ENCODE measurements around the gene ADARB1. TPM values are rescaled to one million over a fixed set of nuclear protein-coding genes. Genes with fewer than 3 reads are reported as not detected.

ADARB1 gene
- total RNA-seq, 1 experiment from 2014 or later, result 14.6 TPM

DNA sequence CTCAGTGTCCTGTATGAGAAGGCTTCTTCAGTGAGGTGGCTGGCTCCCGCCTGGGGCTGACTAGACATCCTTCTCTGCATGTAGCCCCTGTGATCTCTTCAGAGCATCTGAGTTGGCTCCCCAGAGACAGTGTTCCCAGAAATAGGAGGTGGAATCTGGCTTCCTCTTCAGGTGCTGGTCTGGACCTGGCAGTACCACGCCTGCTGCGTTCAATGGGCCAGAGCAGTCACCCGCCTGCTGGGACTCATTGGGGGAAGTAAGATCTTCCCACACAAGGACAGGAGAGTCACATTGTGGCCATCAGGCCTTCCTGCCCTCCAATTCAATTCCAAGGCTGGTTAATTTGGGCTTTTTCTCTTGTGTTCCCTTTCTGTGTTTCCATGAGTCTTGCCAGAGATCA is 51.0 kb downstream of the ADARB1 start:
- TF ChIP-seq JUN (CRISPR knock-in tag; IDR thresholded peaks at IDR 0.05), result no peak
- Mint-ChIP-seq H3K4me3 (no peak overlapping the region), H3K4me1 (no peaks in the 10 kb centered on the region), H3K27ac (no peak overlapping the region), H3K9me3 (no peaks in the 10 kb centered on the region), H3K27me3 (ENCODE audit: low read depth) (no peaks in the 10 kb centered on the region), H3K36me3 (no peaks in the 10 kb centered on the region)
- no peak for ATAC-seq
- ChIA-PET POLR2A (no interaction called here), CTCF (interaction anchor here (0.7 to 1.6 kb wide), 7 partner anchors 12 to 175 kb away, joined by 3 to 13 read pairs (median 5); no protein-coding TSS in a partner anchor)
- DNase-seq (ENCODE audit: low spot score), result no peak

DNA sequence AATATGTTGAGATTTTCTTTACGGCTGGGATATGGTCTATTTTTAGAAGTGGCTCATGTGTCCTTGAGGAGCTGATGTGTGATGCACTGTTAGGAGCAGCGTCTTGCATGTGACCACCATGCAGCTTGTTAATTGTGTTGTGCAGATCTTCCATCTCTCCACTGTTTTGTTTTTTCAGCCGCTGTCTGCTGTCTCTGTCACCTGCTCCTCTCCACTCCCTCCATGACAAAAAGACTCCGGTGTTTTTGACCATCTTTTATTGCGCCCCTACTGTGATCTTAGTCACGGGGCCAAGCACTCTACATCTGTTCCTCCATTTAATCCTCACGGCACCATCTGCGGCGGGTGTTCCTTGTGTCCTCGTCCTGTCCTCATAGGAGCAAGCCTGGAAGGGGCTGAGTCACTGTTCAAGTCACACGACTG is 51.8 kb downstream of the ADARB1 start:
- no peaks in the 10 kb centered on the region for H3K9me3 Mint-ChIP-seq
- H3K4me1 Mint-ChIP-seq, result no peaks in the 10 kb centered on the region
- H3K27ac Mint-ChIP-seq, result peak overlapping the region; percentile 31
- H3K27me3 Mint-ChIP-seq (ENCODE audit: low read depth), result no peaks in the 10 kb centered on the region
- DNase-seq (ENCODE audit: low spot score) (no peak), ATAC-seq (no peak)
- ChIA-PET CTCF (interaction anchor here (0.7 to 1.6 kb wide), 3 partner anchors 11 to 24 kb away, joined by 3 to 5 read pairs (median 4); no protein-coding TSS in a partner anchor), POLR2A (no interaction called here)
- no peaks in the 10 kb centered on the region for H3K36me3 Mint-ChIP-seq
- H3K4me3 Mint-ChIP-seq, result no peak overlapping the region
- TF ChIP-seq ZNF396 (CRISPR knock-in tag; IDR thresholded peaks at IDR 0.05; ENCODE audit: borderline replicate concordance), result no peak
- TF ChIP-seq, protein P1, sequence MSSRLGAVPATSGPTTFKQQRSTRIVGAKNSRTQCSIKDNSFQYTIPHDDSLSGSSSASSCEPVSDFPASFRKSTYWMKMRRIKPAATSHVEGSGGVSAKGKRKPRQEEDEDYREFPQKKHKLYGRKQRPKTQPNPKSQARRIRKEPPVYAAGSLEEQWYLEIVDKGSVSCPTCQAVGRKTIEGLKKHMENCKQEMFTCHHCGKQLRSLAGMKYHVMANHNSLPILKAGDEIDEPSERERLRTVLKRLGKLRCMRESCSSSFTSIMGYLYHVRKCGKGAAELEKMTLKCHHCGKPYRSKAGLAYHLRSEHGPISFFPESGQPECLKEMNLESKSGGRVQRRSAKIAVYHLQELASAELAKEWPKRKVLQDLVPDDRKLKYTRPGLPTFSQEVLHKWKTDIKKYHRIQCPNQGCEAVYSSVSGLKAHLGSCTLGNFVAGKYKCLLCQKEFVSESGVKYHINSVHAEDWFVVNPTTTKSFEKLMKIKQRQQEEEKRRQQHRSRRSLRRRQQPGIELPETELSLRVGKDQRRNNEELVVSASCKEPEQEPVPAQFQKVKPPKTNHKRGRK (CRISPR knock-in tag; IDR thresholded peaks at IDR 0.05; ENCODE audit: borderline replicate concordance), result no peak
- no peak for TF ChIP-seq CREB1 (CRISPR knock-in tag; IDR thresholded peaks at IDR 0.05)
- no peak for TF ChIP-seq ZNF423 (CRISPR knock-in tag; IDR thresholded peaks at IDR 0.05)
- no peak for TF ChIP-seq GABPB1 (CRISPR knock-in tag; IDR thresholded peaks at IDR 0.05)
- TF ChIP-seq ZNF121 (CRISPR knock-in tag; IDR thresholded peaks at IDR 0.05), result no peak
- TF ChIP-seq NFE2L1 (CRISPR knock-in tag; IDR thresholded peaks at IDR 0.05), result no peak
- TF ChIP-seq, protein P2, sequence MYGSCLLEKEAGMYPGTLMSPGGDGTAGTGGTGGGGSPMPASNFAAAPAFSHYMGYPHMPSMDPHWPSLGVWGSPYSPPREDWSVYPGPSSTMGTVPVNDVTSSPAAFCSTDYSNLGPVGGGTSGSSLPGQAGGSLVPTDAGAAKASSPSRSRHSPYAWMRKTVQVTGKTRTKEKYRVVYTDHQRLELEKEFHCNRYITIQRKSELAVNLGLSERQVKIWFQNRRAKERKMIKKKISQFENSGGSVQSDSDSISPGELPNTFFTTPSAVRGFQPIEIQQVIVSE (CRISPR knock-in tag; IDR thresholded peaks at IDR 0.05; ENCODE audit: borderline replicate concordance), result no peak
- TF ChIP-seq PRRX2 (CRISPR knock-in tag; IDR thresholded peaks at IDR 0.05), result no peak
- TF ChIP-seq, protein P3, sequence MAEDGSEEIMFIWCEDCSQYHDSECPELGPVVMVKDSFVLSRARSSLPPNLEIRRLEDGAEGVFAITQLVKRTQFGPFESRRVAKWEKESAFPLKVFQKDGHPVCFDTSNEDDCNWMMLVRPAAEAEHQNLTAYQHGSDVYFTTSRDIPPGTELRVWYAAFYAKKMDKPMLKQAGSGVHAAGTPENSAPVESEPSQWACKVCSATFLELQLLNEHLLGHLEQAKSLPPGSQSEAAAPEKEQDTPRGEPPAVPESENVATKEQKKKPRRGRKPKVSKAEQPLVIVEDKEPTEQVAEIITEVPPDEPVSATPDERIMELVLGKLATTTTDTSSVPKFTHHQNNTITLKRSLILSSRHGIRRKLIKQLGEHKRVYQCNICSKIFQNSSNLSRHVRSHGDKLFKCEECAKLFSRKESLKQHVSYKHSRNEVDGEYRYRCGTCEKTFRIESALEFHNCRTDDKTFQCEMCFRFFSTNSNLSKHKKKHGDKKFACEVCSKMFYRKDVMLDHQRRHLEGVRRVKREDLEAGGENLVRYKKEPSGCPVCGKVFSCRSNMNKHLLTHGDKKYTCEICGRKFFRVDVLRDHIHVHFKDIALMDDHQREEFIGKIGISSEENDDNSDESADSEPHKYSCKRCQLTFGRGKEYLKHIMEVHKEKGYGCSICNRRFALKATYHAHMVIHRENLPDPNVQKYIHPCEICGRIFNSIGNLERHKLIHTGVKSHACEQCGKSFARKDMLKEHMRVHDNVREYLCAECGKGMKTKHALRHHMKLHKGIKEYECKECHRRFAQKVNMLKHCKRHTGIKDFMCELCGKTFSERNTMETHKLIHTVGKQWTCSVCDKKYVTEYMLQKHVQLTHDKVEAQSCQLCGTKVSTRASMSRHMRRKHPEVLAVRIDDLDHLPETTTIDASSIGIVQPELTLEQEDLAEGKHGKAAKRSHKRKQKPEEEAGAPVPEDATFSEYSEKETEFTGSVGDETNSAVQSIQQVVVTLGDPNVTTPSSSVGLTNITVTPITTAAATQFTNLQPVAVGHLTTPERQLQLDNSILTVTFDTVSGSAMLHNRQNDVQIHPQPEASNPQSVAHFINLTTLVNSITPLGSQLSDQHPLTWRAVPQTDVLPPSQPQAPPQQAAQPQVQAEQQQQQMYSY (CRISPR knock-in tag; IDR thresholded peaks at IDR 0.05), result no peak
- TF ChIP-seq, protein P4, sequence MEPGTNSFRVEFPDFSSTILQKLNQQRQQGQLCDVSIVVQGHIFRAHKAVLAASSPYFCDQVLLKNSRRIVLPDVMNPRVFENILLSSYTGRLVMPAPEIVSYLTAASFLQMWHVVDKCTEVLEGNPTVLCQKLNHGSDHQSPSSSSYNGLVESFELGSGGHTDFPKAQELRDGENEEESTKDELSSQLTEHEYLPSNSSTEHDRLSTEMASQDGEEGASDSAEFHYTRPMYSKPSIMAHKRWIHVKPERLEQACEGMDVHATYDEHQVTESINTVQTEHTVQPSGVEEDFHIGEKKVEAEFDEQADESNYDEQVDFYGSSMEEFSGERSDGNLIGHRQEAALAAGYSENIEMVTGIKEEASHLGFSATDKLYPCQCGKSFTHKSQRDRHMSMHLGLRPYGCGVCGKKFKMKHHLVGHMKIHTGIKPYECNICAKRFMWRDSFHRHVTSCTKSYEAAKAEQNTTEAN (CRISPR knock-in tag; IDR thresholded peaks at IDR 0.05), result no peak
- no peak for TF ChIP-seq NR2C2 (CRISPR knock-in tag; IDR thresholded peaks at IDR 0.05)
- no peak for TF ChIP-seq TEAD4 (CRISPR knock-in tag; IDR thresholded peaks at IDR 0.05)
- no peak for TF ChIP-seq NFYB (CRISPR knock-in tag; conservative IDR thresholded peaks at IDR 0.05; ENCODE audit: low read depth)
- TF ChIP-seq ZNF263 (CRISPR knock-in tag; IDR thresholded peaks at IDR 0.05; ENCODE audit: low read depth), result no peak
- no peak for TF ChIP-seq OVOL2 (CRISPR knock-in tag; IDR thresholded peaks at IDR 0.05; ENCODE audit: borderline replicate concordance)

DNA sequence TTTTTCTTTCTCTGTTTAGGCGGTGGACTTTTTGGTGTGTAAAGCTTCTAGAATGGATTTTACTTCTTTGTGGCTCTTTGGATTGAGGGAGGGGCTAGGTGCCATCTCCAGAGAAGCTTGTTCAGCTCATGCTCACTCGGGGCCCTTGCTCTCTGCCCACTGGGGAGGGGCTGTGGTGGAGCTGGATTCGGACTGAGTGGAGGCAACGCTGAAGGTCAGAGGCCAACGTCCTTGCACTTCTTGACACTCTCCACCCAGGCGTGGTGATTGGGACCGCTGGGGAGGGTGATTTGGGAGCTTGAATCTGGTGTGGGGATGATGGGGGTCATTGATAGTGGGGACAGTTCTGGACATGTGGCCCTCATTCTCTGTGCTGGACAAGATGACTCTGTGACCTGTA is 52.6 kb downstream of the ADARB1 start:
- no peaks in the 10 kb centered on the region for H3K4me1 Mint-ChIP-seq
- POLR2A ChIA-PET, result no interaction called here
- H3K4me3 Mint-ChIP-seq, result no peak overlapping the region
- no peaks in the 10 kb centered on the region for H3K36me3 Mint-ChIP-seq
- CTCF ChIA-PET, result interaction anchor here (1.1 to 1.5 kb wide), 2 partner anchors 9 to 177 kb away, joined by 5 to 7 read pairs; no protein-coding TSS in a partner anchor
- H3K27ac Mint-ChIP-seq, result no peak overlapping the region
- DNase-seq (ENCODE audit: low spot score) (no peak), ATAC-seq (no peak)
- H3K9me3 Mint-ChIP-seq, result no peaks in the 10 kb centered on the region
- H3K27me3 Mint-ChIP-seq (ENCODE audit: low read depth), result no peaks in the 10 kb centered on the region
- TF ChIP-seq FOXP1 (CRISPR knock-in tag; IDR thresholded peaks at IDR 0.05; ENCODE audit: borderline replicate concordance) (no peak), TEAD4 (CRISPR knock-in tag; IDR thresholded peaks at IDR 0.05) (no peak), ZNF138 (CRISPR knock-in tag; conservative IDR thresholded peaks at IDR 0.05) (no peak), GRHL2 (CRISPR knock-in tag; IDR thresholded peaks at IDR 0.05; ENCODE audit: insufficient replicate concordance, severe bottlenecking) (no peak), NR3C1 (CRISPR knock-in tag; conservative IDR thresholded peaks at IDR 0.05; ENCODE audit: low read depth) (no peak), ZNF423 (CRISPR knock-in tag; IDR thresholded peaks at IDR 0.05) (no peak), ETV6 (CRISPR knock-in tag; IDR thresholded peaks at IDR 0.05) (no peak)
- TF ChIP-seq, protein P5, sequence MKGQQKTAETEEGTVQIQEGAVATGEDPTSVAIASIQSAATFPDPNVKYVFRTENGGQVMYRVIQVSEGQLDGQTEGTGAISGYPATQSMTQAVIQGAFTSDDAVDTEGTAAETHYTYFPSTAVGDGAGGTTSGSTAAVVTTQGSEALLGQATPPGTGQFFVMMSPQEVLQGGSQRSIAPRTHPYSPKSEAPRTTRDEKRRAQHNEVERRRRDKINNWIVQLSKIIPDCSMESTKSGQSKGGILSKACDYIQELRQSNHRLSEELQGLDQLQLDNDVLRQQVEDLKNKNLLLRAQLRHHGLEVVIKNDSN (CRISPR knock-in tag; IDR thresholded peaks at IDR 0.05), result no peak
- TF ChIP-seq, protein P6, sequence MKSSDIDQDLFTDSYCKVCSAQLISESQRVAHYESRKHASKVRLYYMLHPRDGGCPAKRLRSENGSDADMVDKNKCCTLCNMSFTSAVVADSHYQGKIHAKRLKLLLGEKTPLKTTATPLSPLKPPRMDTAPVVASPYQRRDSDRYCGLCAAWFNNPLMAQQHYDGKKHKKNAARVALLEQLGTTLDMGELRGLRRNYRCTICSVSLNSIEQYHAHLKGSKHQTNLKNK (CRISPR knock-in tag; IDR thresholded peaks at IDR 0.05), result no peak

Measured in WTC11 (cell line).